ENCODE results near the gene PRDM16. TPM values are rescaled to one million over a fixed set of nuclear protein-coding genes. Genes with fewer than 3 reads are reported as not detected.

The PRDM16 gene
- total and polyA plus RNA-seq, 2 experiments from 2014 or later, result 0.14 to 0.16 TPM

DNA sequence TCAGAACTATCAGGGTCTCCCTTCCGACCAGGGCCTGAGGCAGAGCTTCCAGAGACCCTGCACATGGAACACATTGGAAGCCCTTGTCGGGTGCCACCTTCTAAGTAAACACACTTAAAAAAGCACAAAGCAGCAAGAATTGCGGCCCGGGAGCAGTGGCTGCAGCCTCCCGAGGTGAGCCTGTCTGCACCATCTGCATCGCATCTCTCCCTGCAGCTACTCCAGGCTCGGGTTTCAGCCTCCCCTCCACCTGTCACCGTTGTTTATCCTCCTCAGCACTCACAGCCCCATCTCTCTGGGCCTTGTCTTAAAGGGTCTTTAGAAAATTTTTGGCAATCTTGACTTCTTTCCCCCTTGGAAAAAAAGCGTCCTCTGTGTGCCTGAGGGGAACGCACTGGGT lies 290.3 kb downstream of the PRDM16 start:
- peaks cover 7% of the 10 kb centered on the region for H3K27me3 Mint-ChIP-seq (ENCODE audit: insufficient read depth, low read depth, poor library complexity)
- H3K27ac Mint-ChIP-seq, result no peak overlapping the region
- Histone ChIP-seq H3K9me2 (ENCODE audit: insufficient read depth) (no peaks in the 10 kb centered on the region), H3K4me3 (no peak overlapping the region), H3F3A (replicated peaks; ENCODE audit: low read depth) (no peaks in the 10 kb centered on the region), H3K4me2 (no peak overlapping the region), H4K20me1 (replicated peaks; ENCODE audit: insufficient read depth) (no peaks in the 10 kb centered on the region), H3K79me2 (replicated peaks; ENCODE audit: insufficient read depth) (no peaks in the 10 kb centered on the region), H2AFZ (no peak overlapping the region), H3K27me3 (ENCODE audit: insufficient read depth) (no peaks in the 10 kb centered on the region), H3K4me1 (ENCODE audit: insufficient read depth) (no peaks in the 10 kb centered on the region), H3K27ac (ENCODE audit: low read depth) (no peak overlapping the region), H3K36me3 (ENCODE audit: insufficient read depth) (no peaks in the 10 kb centered on the region)
- no peak for ATAC-seq
- DNase-seq (ENCODE audit: low spot score), result no peak
- TF ChIP-seq, protein P1, sequence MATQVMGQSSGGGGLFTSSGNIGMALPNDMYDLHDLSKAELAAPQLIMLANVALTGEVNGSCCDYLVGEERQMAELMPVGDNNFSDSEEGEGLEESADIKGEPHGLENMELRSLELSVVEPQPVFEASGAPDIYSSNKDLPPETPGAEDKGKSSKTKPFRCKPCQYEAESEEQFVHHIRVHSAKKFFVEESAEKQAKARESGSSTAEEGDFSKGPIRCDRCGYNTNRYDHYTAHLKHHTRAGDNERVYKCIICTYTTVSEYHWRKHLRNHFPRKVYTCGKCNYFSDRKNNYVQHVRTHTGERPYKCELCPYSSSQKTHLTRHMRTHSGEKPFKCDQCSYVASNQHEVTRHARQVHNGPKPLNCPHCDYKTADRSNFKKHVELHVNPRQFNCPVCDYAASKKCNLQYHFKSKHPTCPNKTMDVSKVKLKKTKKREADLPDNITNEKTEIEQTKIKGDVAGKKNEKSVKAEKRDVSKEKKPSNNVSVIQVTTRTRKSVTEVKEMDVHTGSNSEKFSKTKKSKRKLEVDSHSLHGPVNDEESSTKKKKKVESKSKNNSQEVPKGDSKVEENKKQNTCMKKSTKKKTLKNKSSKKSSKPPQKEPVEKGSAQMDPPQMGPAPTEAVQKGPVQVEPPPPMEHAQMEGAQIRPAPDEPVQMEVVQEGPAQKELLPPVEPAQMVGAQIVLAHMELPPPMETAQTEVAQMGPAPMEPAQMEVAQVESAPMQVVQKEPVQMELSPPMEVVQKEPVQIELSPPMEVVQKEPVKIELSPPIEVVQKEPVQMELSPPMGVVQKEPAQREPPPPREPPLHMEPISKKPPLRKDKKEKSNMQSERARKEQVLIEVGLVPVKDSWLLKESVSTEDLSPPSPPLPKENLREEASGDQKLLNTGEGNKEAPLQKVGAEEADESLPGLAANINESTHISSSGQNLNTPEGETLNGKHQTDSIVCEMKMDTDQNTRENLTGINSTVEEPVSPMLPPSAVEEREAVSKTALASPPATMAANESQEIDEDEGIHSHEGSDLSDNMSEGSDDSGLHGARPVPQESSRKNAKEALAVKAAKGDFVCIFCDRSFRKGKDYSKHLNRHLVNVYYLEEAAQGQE (IDR thresholded peaks at IDR 0.05; ENCODE audit: unreplicated experiment), result no peak
- no peak for TF ChIP-seq POLR2AphosphoS5 (IDR thresholded peaks at IDR 0.05; ENCODE audit: low read depth)
- TF ChIP-seq EZH2phosphoT487 (IDR thresholded peaks at IDR 0.05; ENCODE audit: unreplicated experiment), result no peak
- no peak for TF ChIP-seq ZNF462 (CRISPR knock-in tag; IDR thresholded peaks at IDR 0.05)
- TF ChIP-seq NANOG (IDR thresholded peaks at IDR 0.05; ENCODE audit: borderline replicate concordance), result no peak
- TF ChIP-seq STAT1 (IDR thresholded peaks at IDR 0.05; ENCODE audit: unreplicated experiment), result no peak
- TF ChIP-seq CTCF (conservative IDR thresholded peaks at IDR 0.05; ENCODE audit: low read depth in 2 of 2), result no peak
- no peak for TF ChIP-seq CREB1 (CRISPR knock-in tag; IDR thresholded peaks at IDR 0.05; ENCODE audit: low read depth)
- no peak for TF ChIP-seq JUNB (IDR thresholded peaks at IDR 0.05; ENCODE audit: unreplicated experiment)
- no peak for TF ChIP-seq ZNF114 (CRISPR knock-in tag; IDR thresholded peaks at IDR 0.05)
- TF ChIP-seq, protein P2, sequence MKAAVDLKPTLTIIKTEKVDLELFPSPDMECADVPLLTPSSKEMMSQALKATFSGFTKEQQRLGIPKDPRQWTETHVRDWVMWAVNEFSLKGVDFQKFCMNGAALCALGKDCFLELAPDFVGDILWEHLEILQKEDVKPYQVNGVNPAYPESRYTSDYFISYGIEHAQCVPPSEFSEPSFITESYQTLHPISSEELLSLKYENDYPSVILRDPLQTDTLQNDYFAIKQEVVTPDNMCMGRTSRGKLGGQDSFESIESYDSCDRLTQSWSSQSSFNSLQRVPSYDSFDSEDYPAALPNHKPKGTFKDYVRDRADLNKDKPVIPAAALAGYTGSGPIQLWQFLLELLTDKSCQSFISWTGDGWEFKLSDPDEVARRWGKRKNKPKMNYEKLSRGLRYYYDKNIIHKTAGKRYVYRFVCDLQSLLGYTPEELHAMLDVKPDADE (IDR thresholded peaks at IDR 0.05), result no peak
- no peak for TF ChIP-seq ZNF331 (CRISPR knock-in tag; IDR thresholded peaks at IDR 0.05; ENCODE audit: low read depth)
- TF ChIP-seq EZH2 (IDR thresholded peaks at IDR 0.05; ENCODE audit: low read depth, unreplicated experiment), result no peak
- no peak overlapping the region for H3K4me3 Mint-ChIP-seq
- no peaks in the 10 kb centered on the region for H3K9me3 Mint-ChIP-seq
- no peaks in the 10 kb centered on the region for H3K36me3 Mint-ChIP-seq (ENCODE audit: low read depth)
- peaks cover 11% of the 10 kb centered on the region; the same call in 2 of the 3 replicates for H3K4me1 Mint-ChIP-seq

Measured in GM23338 (cell line).